Heart left ventricle (tissue), 16 donors: ENCODE results near the gene VPS45. TPM values are rescaled to one million over a fixed set of nuclear protein-coding genes. Genes with fewer than 3 reads are reported as not detected.

Source experiments
- ATAC-seq, 4 donors: fragments of 200-7000 bp; cut with Tn5 transposase; one replicate each; pipeline ENCODE4 v1.9.1; 2020 to 2022; ENCODE audit warnings: moderate library complexity in 4 of 4, mild to moderate bottlenecking in 3 of 4, moderate number of reproducible peaks in 1 of 4
- DNase-seq, 5 donors: peaks; one replicate each; pipeline ENCODE4 v3.0.0-alpha.2; 2020
- H3K27ac ChIP-seq, 12 donors: fragments of 200-600 bp; sonication (generic) in 4 of 12; one replicate each; pipeline versions ENCODE4 v1.5.0 to v1.8.0; 2016 to 2022; ENCODE audit warnings: mild to moderate bottlenecking in 2 of 12
- H3K27me3 ChIP-seq, 9 donors: fragments of 200-600 bp; sonication (generic) in 2 of 9; one replicate each; pipeline versions ENCODE4 v1.5.1 to v1.8.0; 2016 to 2022; ENCODE audit warnings: mild to moderate bottlenecking in 3 of 9
- H3K36me3 ChIP-seq, 9 donors: fragments of 200-600 bp; sonication (generic) in 2 of 9; one replicate each; pipeline versions ENCODE4 v1.5.0 to v1.8.0; 2018 to 2022; ENCODE audit warnings: mild to moderate bottlenecking in 2 of 9
- H3K4me1 ChIP-seq, 12 donors: fragments of 200-600 bp; sonication (generic) in 4 of 12; one replicate each; pipeline versions ENCODE4 v1.5.0 to v1.8.0; 2016 to 2022; ENCODE audit warnings: mild to moderate bottlenecking in 3 of 12
- H3K4me3 ChIP-seq, 12 donors: fragments of 200-600 bp; sonication (generic) in 4 of 12; one replicate each; pipeline versions ENCODE4 v1.5.0 to v1.8.0; 2017 to 2022; ENCODE audit warnings: mild to moderate bottlenecking in 9 of 12, moderate library complexity in 4 of 12
- H3K9me3 ChIP-seq, 12 donors: fragments of 200-600 bp; sonication (generic) in 4 of 12; one replicate each; pipeline versions ENCODE4 v1.5.0 to v1.8.0; 2016 to 2022; ENCODE audit warnings: mild to moderate bottlenecking in 1 of 12
- POLR2A ChIP-seq, 2 donors: fragments of 450-650 bp; IDR thresholded peaks; one replicate each; pipeline ENCODE4 v1.6.1; 2017; ENCODE audit warnings: antibody characterized with exemption in 2 of 2, mild to moderate bottlenecking in 2 of 2, moderate library complexity in 2 of 2
- WGBS, 4 donors: extraction: QIAGEN DNeasy Blood & Tissue Kit in 2 of 4; methylation state at CpG; one replicate each; pipeline versions ENCODE4 v1.1.5 to v1.1.7; 2013 to 2018; 5-methylcytosine and 5-hydroxymethylcytosine counted together
- intact Hi-C, 10 donors: fragments of 100-400 bp; cut with DNase I; formaldehyde crosslinking; loops; one replicate each; pipeline versions ENCODE4 v1.11.1 to v1.14.2; 2022
- polyA plus RNA-seq, 2 donors: library from polyadenylated mRNA; stranded (reverse); fragments of 200-250 nt; gene quantifications; one replicate each; pipeline ENCODE4 v1.2.3, GENCODE V29; 2013
- total RNA-seq, 9 donors: library from RNA; depleted of rRNA in 2 of 9; stranded (reverse); fragments of >200 nt in 2 of 9; fragmentation: NEBNext Ultra II Directional in 3 of 9; extraction: Animal tissue kit (Norgen Biotek cat#: 25700) in 3 of 9; gene quantifications; one replicate each; pipeline versions ENCODE4 v1.1.0 to v1.2.4, GENCODE V29; 2016 to 2023
- TF ChIP-seq, protein P1 (sequence below), 12 donors: fragments of 200-600 bp; sonication (generic) in 4 of 12; IDR thresholded peaks; one replicate each; pipeline versions ENCODE4 v1.5.0 to v1.8.0; 2018 to 2022; ENCODE audit warnings: antibody characterized with exemption in 12 of 12, mild to moderate bottlenecking in 5 of 12
- donor health status: ischemic (EF 13 %, LVEDD 7.1; RV severe dilation, severe dysfunction).
- donor health status: healthy with polysubstance abuse.
- donor health status: DM: no; HTN: yes; CAD: no.
- donor health status: DM: no; HTN: no; CAD: no.
- donor health status: ischemic (EF 25% LVEDD 6.9; RV normal size, moderate dysfunction).
- donor health status: ischemic (EF 25% LVEDD 5.7; RV mildly dilated, moderate dysfunction).
- donor health status: healthy.
- donor health status: DM: yes; HTN: yes; CAD: no.
- donor health status: ischemic (EF 35%, LVEDD 5.7; RV mildly dilated, moderate dysfunction).
- donor health status: nonischemic (EF 11% LVEDD 7.7; RV severe dilation, severe dysfunction).
- donor health status: DM: yes; HTN: yes; CAD: no.
- donor health status: PGD.
- donor health status: ischemic (EF 29% LVEDD 5.4; RV normal size, mild dysfunction).
- donor health status: nonischemic (EF 23%, LVEDD 6.1; RV moderate dilation, normal function).

Gene VPS45
- total and polyA plus RNA-seq, 11 donors, result 30.4 to 67.7 (median 49.2) TPM

DNA sequence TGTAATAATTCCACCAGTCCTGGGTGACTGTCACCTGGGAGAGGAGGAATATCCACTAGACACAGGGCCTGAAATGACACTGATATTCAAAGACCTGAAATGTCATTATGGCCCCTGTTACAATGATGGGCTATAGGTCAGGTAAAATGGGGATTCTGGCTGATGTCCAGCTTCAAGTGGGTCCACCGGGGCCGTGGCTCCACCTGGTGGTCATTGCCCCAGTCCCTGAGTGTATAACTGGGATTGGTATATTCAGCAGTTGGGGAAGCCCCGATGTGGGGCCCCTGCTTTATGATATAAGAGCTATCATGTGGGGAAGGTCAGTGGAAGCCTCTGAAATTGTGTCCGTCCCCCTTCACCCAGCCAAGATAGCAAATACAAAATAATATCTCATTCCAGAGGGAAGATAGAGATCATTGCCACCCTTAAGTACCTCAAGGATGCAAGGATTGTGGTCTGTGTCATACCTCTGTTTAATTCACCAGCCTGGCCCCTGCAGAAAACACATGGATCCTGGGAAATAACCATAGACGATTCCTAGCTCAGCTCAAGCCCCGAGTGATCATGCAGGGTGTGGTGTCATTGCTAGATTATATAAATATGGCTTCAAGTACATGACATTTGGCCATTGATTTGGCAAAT lies 101.5 kb downstream of the VPS45 start:
- DNase-seq (peak; percentile 66 to 85 (median 72)), ATAC-seq (peak in 3 of 4 donors; percentile 69 to 78 (median 70))
- intact Hi-C loops, result loop anchor here (1.0 to 10.0 kb wide), 7 partner anchors 96 to 274 kb away; partner anchors contain the start of gene BOLA1 (in 1 of the 10)
- H3K4me1 ChIP-seq, result peaks cover 0 to 28% (median 7%) of the 10 kb centered on the region in 12 donors
- H3K27me3 ChIP-seq, result no peaks in the 10 kb centered on the region
- no peaks in the 10 kb centered on the region for H3K36me3 ChIP-seq
- H3K4me3 ChIP-seq, result no peak overlapping the region
- WGBS, 4 donors, result 15 to 23% (median 16%) methylated on average over 6 of the region's 6 CpGs
- no peaks in the 10 kb centered on the region for H3K9me3 ChIP-seq
- H3K27ac ChIP-seq, result no peak overlapping the region
- TF ChIP-seq POLR2A (IDR thresholded peaks at IDR 0.05), result no peak
- TF ChIP-seq, protein P1, sequence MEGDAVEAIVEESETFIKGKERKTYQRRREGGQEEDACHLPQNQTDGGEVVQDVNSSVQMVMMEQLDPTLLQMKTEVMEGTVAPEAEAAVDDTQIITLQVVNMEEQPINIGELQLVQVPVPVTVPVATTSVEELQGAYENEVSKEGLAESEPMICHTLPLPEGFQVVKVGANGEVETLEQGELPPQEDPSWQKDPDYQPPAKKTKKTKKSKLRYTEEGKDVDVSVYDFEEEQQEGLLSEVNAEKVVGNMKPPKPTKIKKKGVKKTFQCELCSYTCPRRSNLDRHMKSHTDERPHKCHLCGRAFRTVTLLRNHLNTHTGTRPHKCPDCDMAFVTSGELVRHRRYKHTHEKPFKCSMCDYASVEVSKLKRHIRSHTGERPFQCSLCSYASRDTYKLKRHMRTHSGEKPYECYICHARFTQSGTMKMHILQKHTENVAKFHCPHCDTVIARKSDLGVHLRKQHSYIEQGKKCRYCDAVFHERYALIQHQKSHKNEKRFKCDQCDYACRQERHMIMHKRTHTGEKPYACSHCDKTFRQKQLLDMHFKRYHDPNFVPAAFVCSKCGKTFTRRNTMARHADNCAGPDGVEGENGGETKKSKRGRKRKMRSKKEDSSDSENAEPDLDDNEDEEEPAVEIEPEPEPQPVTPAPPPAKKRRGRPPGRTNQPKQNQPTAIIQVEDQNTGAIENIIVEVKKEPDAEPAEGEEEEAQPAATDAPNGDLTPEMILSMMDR (IDR thresholded peaks at IDR 0.05), result peak; percentile 73 to 92 (median 82)

DNA sequence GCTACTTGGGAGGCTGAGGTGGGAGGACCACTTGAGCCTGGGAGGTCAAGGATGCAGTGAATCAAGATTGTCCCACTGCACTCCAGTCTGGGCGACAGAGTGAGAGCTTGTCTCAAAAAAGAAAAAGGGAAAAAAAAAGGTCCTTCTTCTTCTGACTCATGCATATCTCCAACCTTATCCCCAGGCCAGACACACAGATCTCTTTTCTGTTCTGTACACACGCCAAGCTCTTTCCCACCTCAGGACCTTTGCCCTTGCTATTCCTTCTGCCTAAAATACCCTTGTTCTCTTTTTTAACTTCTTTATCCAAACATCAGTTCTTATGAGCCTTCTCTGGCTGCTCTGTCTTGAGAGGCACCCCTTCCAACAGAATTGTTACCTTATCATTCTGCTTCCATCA lies 104.2 kb downstream of the VPS45 start:
- ATAC-seq (no peak), DNase-seq (no peak)
- TF ChIP-seq POLR2A (IDR thresholded peaks at IDR 0.05), result no peak
- TF ChIP-seq, protein P1 (IDR thresholded peaks at IDR 0.05), result no peak
- H3K27me3 ChIP-seq, result no peaks in the 10 kb centered on the region
- H3K9me3 ChIP-seq, result no peaks in the 10 kb centered on the region
- WGBS, 4 donors, result 78 to 93% (median 82%) methylated on average over 2 of the region's 2 CpGs
- no peak overlapping the region for H3K4me3 ChIP-seq
- intact Hi-C loops, result no loop called here
- no peak overlapping the region for H3K27ac ChIP-seq
- H3K36me3 ChIP-seq, result no peaks in the 10 kb centered on the region
- peaks cover 0 to 13% (median 0%) of the 10 kb centered on the region in 12 donors for H3K4me1 ChIP-seq

DNA sequence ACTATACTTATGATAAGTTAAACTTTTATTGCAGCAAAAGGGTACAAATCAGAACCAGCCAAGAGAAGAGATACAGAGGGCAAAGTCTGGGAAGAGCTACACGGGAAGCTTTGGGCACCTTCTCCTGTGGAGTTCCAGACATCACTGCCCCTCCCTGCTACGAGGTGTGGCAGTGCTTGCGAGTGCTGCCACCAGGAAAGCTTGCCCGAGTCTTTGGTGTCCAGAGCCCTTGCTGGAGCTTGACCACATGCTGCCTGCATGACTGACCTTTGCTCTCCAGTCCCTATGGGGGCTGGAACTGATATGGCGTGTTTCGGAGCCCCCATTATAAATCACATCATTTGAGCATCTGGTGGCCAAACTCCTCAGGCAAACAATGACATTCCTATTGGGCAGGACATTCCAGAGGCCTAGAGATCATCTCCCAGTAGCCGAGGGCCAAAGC lies 105.6 kb downstream of the VPS45 start:
- intact Hi-C loops, result no loop called here
- 74 to 86% (median 79%) methylated on average over 7 of the region's 7 CpGs for WGBS, 4 donors
- TF ChIP-seq POLR2A (IDR thresholded peaks at IDR 0.05), result no peak
- TF ChIP-seq, protein P1 (IDR thresholded peaks at IDR 0.05), result no peak

DNA sequence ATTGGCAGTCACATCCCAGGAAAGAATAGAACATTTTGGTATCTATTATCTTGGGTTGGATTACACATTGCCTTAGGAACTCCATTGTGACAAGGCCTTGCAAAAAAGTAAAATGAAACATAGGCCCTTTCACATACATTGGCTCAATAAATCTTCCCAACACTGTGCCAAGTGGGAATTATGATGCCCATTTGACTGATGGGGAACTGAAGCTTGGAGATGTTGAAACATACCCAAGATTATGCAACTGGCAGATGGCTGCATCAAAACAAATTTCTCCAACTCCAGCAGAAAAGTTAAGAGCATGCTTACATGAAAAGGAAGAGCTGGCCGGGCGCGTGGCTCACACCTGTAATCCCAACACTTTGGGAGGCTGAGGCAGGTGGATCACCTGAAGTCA lies 109.0 kb downstream of the VPS45 start:
- no peak for TF ChIP-seq POLR2A (IDR thresholded peaks at IDR 0.05)
- TF ChIP-seq, protein P1 (IDR thresholded peaks at IDR 0.05), result no peak
- H3K4me3 ChIP-seq, result no peak overlapping the region
- H3K27ac ChIP-seq, result peak overlapping the region in 1 of 12 donors; percentile 64
- H3K4me1 ChIP-seq, result peaks cover 0 to 40% (median 0%) of the 10 kb centered on the region in 12 donors
- H3K9me3 ChIP-seq, result no peaks in the 10 kb centered on the region
- ATAC-seq (peak in 1 of 4 donors; percentile 57), DNase-seq (no peak)
- no peaks in the 10 kb centered on the region for H3K27me3 ChIP-seq
- intact Hi-C loops, result no loop called here
- 86 to 95% (median 94%) methylated on average over 3 of the region's 3 CpGs for WGBS, 4 donors
- H3K36me3 ChIP-seq, result no peaks in the 10 kb centered on the region

More for the DNA sequence above, 105.6 kb downstream of the VPS45 start:
- no peaks in the 10 kb centered on the region for H3K9me3 ChIP-seq
- H3K27me3 ChIP-seq, result no peaks in the 10 kb centered on the region
- H3K4me3 ChIP-seq, result no peak overlapping the region
- H3K36me3 ChIP-seq, result no peaks in the 10 kb centered on the region
- ATAC-seq, result no peak
- H3K27ac ChIP-seq, result no peak overlapping the region
- no peak for DNase-seq
- peaks cover 0 to 26% (median 0%) of the 10 kb centered on the region in 12 donors for H3K4me1 ChIP-seq
